ENCODE results near the gene TMEM125. TPM values are rescaled to one million over a fixed set of nuclear protein-coding genes. Genes with fewer than 3 reads are reported as not detected.

TMEM125 gene
- total RNA-seq, 2 donors from 2014 or later: 11.7 to 16.6 TPM

GRCh38 chr1:43314233-43314632 is 44.5 kb downstream of the TMEM125 start:
- H3K9me3 ChIP-seq (ENCODE audit: control insufficient read depth, low read length): no peaks in the 10 kb centered on the region
- H3K4me3 ChIP-seq (ENCODE audit: low read length): no peak overlapping the region
- H3K9me3 Mint-ChIP-seq: no peaks in the 10 kb centered on the region
- no peaks in the 10 kb centered on the region for H3K36me3 ChIP-seq (ENCODE audit: control insufficient read depth, insufficient read depth, low read length)
- 95 to 100% methylated on average over 1 to 5 of the region's 5 CpGs for WGBS, 2 experiments (ENCODE audit: insufficient coverage in 1 of 2, insufficient read length in 1 of 2)
- no peak for TF ChIP-seq CTCF (conservative IDR thresholded peaks at IDR 0.05)
- no peaks in the 10 kb centered on the region for H3K36me3 Mint-ChIP-seq (ENCODE audit: low read depth)
- H3K9ac ChIP-seq (ENCODE audit: extremely low read depth, low read length, poor library complexity, severe bottlenecking): no peak overlapping the region
- no peak overlapping the region for H3K27ac ChIP-seq (ENCODE audit: low read depth, low read length)
- no peaks in the 10 kb centered on the region for H3K27me3 ChIP-seq (ENCODE audit: control insufficient read depth, insufficient read depth, low read length, poor library complexity, severe bottlenecking)
- peaks cover 3% of the 10 kb centered on the region for H3K27me3 Mint-ChIP-seq (ENCODE audit: insufficient read depth)
- H3K4me3 Mint-ChIP-seq: no peak overlapping the region
- peaks cover 5% of the 10 kb centered on the region for H3K4me1 Mint-ChIP-seq
- DNase-seq: no peak
- no peaks in the 10 kb centered on the region for H3K4me1 ChIP-seq (ENCODE audit: control insufficient read depth, insufficient read depth, low read length)
- no peak overlapping the region for H3K27ac Mint-ChIP-seq

- Histone ChIP-seq H3K4me1 (ENCODE audit: control insufficient read depth, insufficient read depth, low read length) (no peaks in the 10 kb centered on the region), H3K9me3 (ENCODE audit: control insufficient read depth, low read length) (no peaks in the 10 kb centered on the region), H3K27me3 (ENCODE audit: control insufficient read depth, insufficient read depth, low read length, poor library complexity, severe bottlenecking) (no peaks in the 10 kb centered on the region), H3K9ac (ENCODE audit: extremely low read depth, low read length, poor library complexity, severe bottlenecking) (no peak overlapping the region), H3K36me3 (ENCODE audit: control insufficient read depth, insufficient read depth, low read length) (no peaks in the 10 kb centered on the region), H3K27ac (ENCODE audit: low read depth, low read length) (no peak overlapping the region), H3K4me3 (ENCODE audit: low read length) (no peak overlapping the region)
- H3K27me3 Mint-ChIP-seq (ENCODE audit: insufficient read depth): peaks cover 3% of the 10 kb centered on the region
- 85 to 89% methylated on average over 2 of the region's 3 CpGs for WGBS, 2 experiments (ENCODE audit: insufficient coverage in 1 of 2, insufficient read length in 1 of 2)
- no peak overlapping the region for H3K4me3 Mint-ChIP-seq
- H3K4me1 Mint-ChIP-seq: peaks cover 5% of the 10 kb centered on the region
- no peak overlapping the region for H3K27ac Mint-ChIP-seq
- no peaks in the 10 kb centered on the region for H3K9me3 Mint-ChIP-seq
- DNase-seq: no peak
- no peaks in the 10 kb centered on the region for H3K36me3 Mint-ChIP-seq (ENCODE audit: low read depth)
- TF ChIP-seq CTCF (conservative IDR thresholded peaks at IDR 0.05): no peak
Measured at GRCh38 chr1:43315481-43315880, 45.7 kb downstream of the TMEM125 start.

GRCh38 chr1:43315963-43316737 is 46.4 kb downstream of the TMEM125 start:
- Mint-ChIP-seq H3K27me3 (ENCODE audit: insufficient read depth) (no peaks in the 10 kb centered on the region), H3K4me1 (peaks cover 5% of the 10 kb centered on the region), H3K4me3 (no peak overlapping the region), H3K27ac (no peak overlapping the region), H3K9me3 (no peaks in the 10 kb centered on the region), H3K36me3 (ENCODE audit: low read depth) (no peaks in the 10 kb centered on the region)
- no peak for DNase-seq
- no peaks in the 10 kb centered on the region for H3K4me1 ChIP-seq (ENCODE audit: control insufficient read depth, insufficient read depth, low read length)
- no peaks in the 10 kb centered on the region for H3K36me3 ChIP-seq (ENCODE audit: control insufficient read depth, insufficient read depth, low read length)
- H3K9me3 ChIP-seq (ENCODE audit: control insufficient read depth, low read length): no peaks in the 10 kb centered on the region
- WGBS, 2 experiments (ENCODE audit: insufficient coverage in 1 of 2, insufficient read length in 1 of 2): 93 to 96% methylated on average over 10 of the region's 10 CpGs
- TF ChIP-seq CTCF (conservative IDR thresholded peaks at IDR 0.05): no peak
- H3K4me3 ChIP-seq (ENCODE audit: low read length): no peak overlapping the region
- no peak overlapping the region for H3K9ac ChIP-seq (ENCODE audit: extremely low read depth, low read length, poor library complexity, severe bottlenecking)
- H3K27ac ChIP-seq (ENCODE audit: low read depth, low read length): no peak overlapping the region
- H3K27me3 ChIP-seq (ENCODE audit: control insufficient read depth, insufficient read depth, low read length, poor library complexity, severe bottlenecking): no peaks in the 10 kb centered on the region

All from endodermal cell (in vitro differentiated cells).